ENCODE measurements around the gene C14orf132. TPM values are rescaled to one million over a fixed set of nuclear protein-coding genes. Genes with fewer than 3 reads are reported as not detected.

C14orf132 gene
- total and polyA plus RNA-seq, 10 of the 15 experiments (the other 5 are each of a cell fraction or from before 2014, with no cell fraction given): under 0.01 to 1.2 (median 0.03) TPM; not detected in 2

DNA sequence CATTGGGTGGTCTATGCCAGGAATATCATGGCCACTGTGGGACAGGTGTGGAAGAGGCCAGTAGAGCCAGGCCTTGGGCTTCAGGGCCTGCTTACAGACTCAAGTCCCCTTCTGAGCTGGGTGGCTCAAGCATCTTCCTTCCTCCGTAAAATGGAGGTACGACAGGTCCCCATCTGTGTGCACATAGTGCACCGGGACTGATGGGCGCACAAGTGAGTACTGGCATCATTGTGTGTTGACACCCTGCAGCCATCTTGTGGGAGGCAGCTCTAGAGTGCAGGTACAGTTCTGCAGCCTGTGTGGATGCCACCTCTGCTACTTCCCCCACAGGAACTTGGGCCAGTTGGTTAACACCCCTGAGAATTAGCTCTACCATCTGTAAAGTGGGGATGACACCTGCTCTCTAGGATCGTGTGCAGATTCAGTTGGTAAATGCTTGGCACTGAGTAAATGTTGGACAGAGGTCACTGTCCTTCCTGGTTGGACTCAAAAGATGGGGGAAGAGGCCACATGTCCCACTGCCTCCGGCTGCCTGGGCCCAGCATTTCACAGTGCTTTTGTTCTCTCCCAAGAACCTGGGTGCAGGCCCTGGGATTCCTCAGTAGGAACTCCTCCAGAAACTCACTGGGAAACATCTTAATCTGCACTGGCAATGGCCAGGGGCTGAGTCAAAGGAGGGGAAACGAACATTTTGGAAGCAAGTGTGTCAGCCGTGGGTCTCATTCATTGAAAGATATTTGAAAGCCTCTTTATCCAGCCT, 70.6 kb downstream of the C14orf132 start (continued):
- TF ChIP-seq MEF2B (IDR thresholded peaks at IDR 0.05; ENCODE audit: partially characterized antibody, poor library complexity, severe bottlenecking) (no peak), HDGF (IDR thresholded peaks at IDR 0.05) (no peak), ZNF687 (IDR thresholded peaks at IDR 0.05) (no peak)

- in situ Hi-C loops (cut with MboI): no loop called here
- H3K27me3 ChIP-seq (replicated peaks in 1 of 2; ENCODE audit: control insufficient read depth in 2 of 2, insufficient read depth in 2 of 2, low read length in 1 of 2): no peaks in the 10 kb centered on the region
- ChIA-PET SMC1A (ENCODE audit: uncharacterized antibody, unreplicated experiment) (no interaction called here), POLR2A (interaction anchor here (0.6 kb wide), 1 partner anchor 10 kb away, joined by 5 read pairs; no protein-coding TSS in a partner anchor), CTCF (interaction anchor here (1.2 kb wide), 1 partner anchor 8 kb away, joined by 3 read pairs; no protein-coding TSS in a partner anchor), RAD21 (ENCODE audit: unreplicated experiment) (no interaction called here)
- no peak overlapping the region for H3K4me3 ChIP-seq
- H4K20me1 ChIP-seq (ENCODE audit: control insufficient read depth, insufficient read depth): no peaks in the 10 kb centered on the region
- BruUV-seq (replicated peaks): no TSS peak
- H3K4me2 ChIP-seq (ENCODE audit: control insufficient read depth, insufficient read depth): no peak overlapping the region
- no peak overlapping the region for H3K9ac ChIP-seq (ENCODE audit: control insufficient read depth, insufficient read depth, low read length)
- H3K27ac ChIP-seq (ENCODE audit: control insufficient read depth, insufficient read depth): no peak overlapping the region
- H2AFZ ChIP-seq (ENCODE audit: control insufficient read depth, low read depth, low read length): no peak overlapping the region
- no peaks in the 10 kb centered on the region for H3K79me2 ChIP-seq (ENCODE audit: control insufficient read depth, insufficient read depth, low read length)
- no peak for FAIRE-seq
- intact Hi-C loops (cut with micrococcal nuclease; ENCODE audit: unreplicated experiment): no loop called here
- DNase-seq (ENCODE audit: low read depth, low spot score): no peak
- ATAC-seq: no peak
- WGBS (ENCODE audit: insufficient coverage, insufficient replicate concordance, low lambda C conversion rate, missing lambda C conversion rate): 43% methylated on average over 3 of the region's 3 CpGs
- H3K4me1 ChIP-seq (ENCODE audit: control insufficient read depth, insufficient read depth, low read length): no peaks in the 10 kb centered on the region
- TF ChIP-seq CHD1 (IDR thresholded peaks at IDR 0.05; ENCODE audit: low read depth, low read length) (no peak), ZBTB33 (IDR thresholded peaks at IDR 0.05) (no peak), IKZF1 (conservative IDR thresholded peaks at IDR 0.05) (no peak), POLR2A (IDR thresholded peaks at IDR 0.05; ENCODE audit: low read depth, low read length) (no peak), NRF1 (conservative IDR thresholded peaks at IDR 0.05; ENCODE audit: low read depth, low read length) (no peak), TCF3 (IDR thresholded peaks at IDR 0.05; ENCODE audit: borderline replicate concordance, insufficient read depth, low read depth, low read length) (no peak), RAD21 (IDR thresholded peaks at IDR 0.05; ENCODE audit: insufficient read depth, low read depth, low read length) (no peak)
- TF ChIP-seq, protein P1, sequence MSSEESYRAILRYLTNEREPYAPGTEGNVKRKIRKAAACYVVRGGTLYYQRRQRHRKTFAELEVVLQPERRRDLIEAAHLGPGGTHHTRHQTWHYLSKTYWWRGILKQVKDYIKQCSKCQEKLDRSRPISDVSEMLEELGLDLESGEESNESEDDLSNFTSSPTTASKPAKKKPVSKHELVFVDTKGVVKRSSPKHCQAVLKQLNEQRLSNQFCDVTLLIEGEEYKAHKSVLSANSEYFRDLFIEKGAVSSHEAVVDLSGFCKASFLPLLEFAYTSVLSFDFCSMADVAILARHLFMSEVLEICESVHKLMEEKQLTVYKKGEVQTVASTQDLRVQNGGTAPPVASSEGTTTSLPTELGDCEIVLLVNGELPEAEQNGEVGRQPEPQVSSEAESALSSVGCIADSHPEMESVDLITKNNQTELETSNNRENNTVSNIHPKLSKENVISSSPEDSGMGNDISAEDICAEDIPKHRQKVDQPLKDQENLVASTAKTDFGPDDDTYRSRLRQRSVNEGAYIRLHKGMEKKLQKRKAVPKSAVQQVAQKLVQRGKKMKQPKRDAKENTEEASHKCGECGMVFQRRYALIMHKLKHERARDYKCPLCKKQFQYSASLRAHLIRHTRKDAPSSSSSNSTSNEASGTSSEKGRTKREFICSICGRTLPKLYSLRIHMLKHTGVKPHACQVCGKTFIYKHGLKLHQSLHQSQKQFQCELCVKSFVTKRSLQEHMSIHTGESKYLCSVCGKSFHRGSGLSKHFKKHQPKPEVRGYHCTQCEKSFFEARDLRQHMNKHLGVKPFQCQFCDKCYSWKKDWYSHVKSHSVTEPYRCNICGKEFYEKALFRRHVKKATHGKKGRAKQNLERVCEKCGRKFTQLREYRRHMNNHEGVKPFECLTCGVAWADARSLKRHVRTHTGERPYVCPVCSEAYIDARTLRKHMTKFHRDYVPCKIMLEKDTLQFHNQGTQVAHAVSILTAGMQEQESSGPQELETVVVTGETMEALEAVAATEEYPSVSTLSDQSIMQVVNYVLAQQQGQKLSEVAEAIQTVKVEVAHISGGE (CRISPR knock-in tag; IDR thresholded peaks at IDR 0.05): no peak
- no peaks in the 10 kb centered on the region for H3K36me3 ChIP-seq (ENCODE audit: control insufficient read depth in 2 of 2, insufficient read depth in 2 of 2, low read length in 1 of 2)
- no peaks in the 10 kb centered on the region; the same call in 2 of the 3 replicates for H3K9me3 ChIP-seq (replicated peaks; ENCODE audit: control insufficient read depth, insufficient read depth, low read length)
Measured at GRCh38 chr14:96112032-96112431, 72.9 kb downstream of the C14orf132 start.
